A549 (cell line): ENCODE measurements around the gene SIRT2. TPM values are rescaled to one million over a fixed set of nuclear protein-coding genes. Genes with fewer than 3 reads are reported as not detected.
A peak's percentile ranks its signal among the peaks of the same experiment; 100 is the strongest.

ENCODE experiments used
- ATAC-seq, 2 experiments: fragments of 200-7000 bp in 1 of 2; fragments of >200 bp in 1 of 2; cut with Nextera tagmentation in 1 of 2; cut with Tn5 transposase in 1 of 2; 3 replicates each; pipeline versions ENCODE4 v1.8.0 to v1.9.1; 2018 to 2020; ENCODE audit warnings: mild to moderate bottlenecking in 1 of 2, moderate library complexity in 1 of 2
- CTCF ChIA-PET: fragments of 300-600 bp; sonication (Branson Sonifier 250); formaldehyde crosslinking; extraction: SDS; loops from one replicate; lab custom pipeline; 2021; ENCODE audit warnings: antibody characterized with exemption, inconsistent platforms; lab: Yijun Ruan, JAX
- POLR2A ChIA-PET: fragments of 350-600 bp; formaldehyde crosslinking; extraction: SDS; loops from one replicate; lab custom pipeline; 2021; ENCODE audit warnings: antibody characterized with exemption, inconsistent platforms; lab: Yijun Ruan, JAX
- DNase-seq, 2 experiments: peaks; one replicate each; pipeline versions ENCODE4 v3.0.0 to v3.0.0-alpha.2; 2011 to 2016; ENCODE audit warnings: low read depth in 1 of 2, low spot score in 1 of 2
- FAIRE-seq: peaks from 2 replicates; lab custom pipeline; 2011; peaks lifted over from hg19 to GRCh38; lab: Jason Lieb, UNC
- H3K27ac ChIP-seq, 2 experiments: fragments of >200 bp; sonication (Bioruptor Twin); formaldehyde crosslinking; 3 replicates each; pipeline ENCODE4 v1.5.1; 2016 to 2017
- H3K4me1 ChIP-seq: fragments of >200 bp; sonication (Bioruptor Twin); formaldehyde crosslinking; 3 replicates; pipeline ENCODE4 v1.6.1; 2016
- H3K4me2 ChIP-seq: fragments of >200 bp; sonication (Bioruptor Twin); formaldehyde crosslinking; 3 replicates; pipeline ENCODE4 v1.6.1; 2016
- H3K4me3 ChIP-seq: fragments of >200 bp; sonication (Bioruptor Twin); formaldehyde crosslinking; 3 replicates; pipeline ENCODE4 v1.5.1; 2016
- H3K9me3 ChIP-seq: fragments of >200 bp; sonication (Bioruptor Twin); formaldehyde crosslinking; 3 replicates; pipeline ENCODE4 v1.6.1; 2016
- CEBPB ChIP-seq, 2 experiments: fragments of >200 bp in 1 of 2; sonication (Bioruptor Twin) in 1 of 2; formaldehyde crosslinking in 1 of 2; IDR thresholded peaks; 2 replicates each; pipeline ENCODE4 v1.6.1; 2012 to 2016
- CHD4 ChIP-seq: fragments of 200-600 bp; sonication (generic); IDR thresholded peaks from 2 replicates; pipeline ENCODE4 v1.6.1; 2016; ENCODE audit warnings: antibody characterized with exemption, mild to moderate bottlenecking, borderline replicate concordance
- ESRRA ChIP-seq: fragments of 150-350 bp; IDR thresholded peaks from 2 replicates; pipeline ENCODE4 v1.6.1; 2014; ENCODE audit warnings: mild to moderate bottlenecking, low read length, borderline replicate concordance
- FOSB ChIP-seq: fragments of 250-450 bp; sonication (Bioruptor Pico); IDR thresholded peaks from 2 replicates; pipeline ENCODE4 v1.5.0; 2020; ENCODE audit warnings: mild to moderate bottlenecking, moderate library complexity
- HDAC2 ChIP-seq: fragments of 200-600 bp; sonication (generic); IDR thresholded peaks from 2 replicates; pipeline ENCODE4 v1.6.1; 2016
- JUNB ChIP-seq: fragments of >200 bp; sonication (Bioruptor Twin); formaldehyde crosslinking; IDR thresholded peaks from 2 replicates; pipeline ENCODE4 v1.6.1; 2016
- NPAS2 ChIP-seq: fragments of 250-450 bp; sonication (Bioruptor Pico); IDR thresholded peaks from 2 replicates; pipeline ENCODE4 v1.8.0; 2022; ENCODE audit warnings: mild to moderate bottlenecking, moderate library complexity, borderline replicate concordance
- PHF8 ChIP-seq: fragments of 200-600 bp; sonication (generic); IDR thresholded peaks from 2 replicates; pipeline ENCODE4 v1.6.1; 2016; ENCODE audit warnings: low read depth, mild to moderate bottlenecking, antibody characterized with exemption, moderate library complexity, borderline replicate concordance
- POLR2A ChIP-seq: IDR thresholded peaks from 2 replicates; pipeline ENCODE4 v1.6.1; 2012; ENCODE audit warnings: mild to moderate bottlenecking, low read length
- POLR2AphosphoS2 ChIP-seq: conservative IDR thresholded peaks from 2 replicates; pipeline ENCODE4 v1.6.1; 2012; ENCODE audit warnings: low read length, improper control_type of control experiment, inconsistent platforms
- RAD21 ChIP-seq, 2 experiments: fragments of >200 bp in 1 of 2; sonication (Bioruptor Twin) in 1 of 2; formaldehyde crosslinking in 1 of 2; IDR thresholded peaks in 1 of 2; conservative IDR thresholded peaks in 1 of 2; 2 replicates in 1 of 2; 3 replicates in 1 of 2; pipeline ENCODE4 v1.6.1; 2012 to 2018; ENCODE audit warnings: inconsistent platforms in 1 of 2
- RARB ChIP-seq: fragments of 250-450 bp; sonication (Bioruptor Pico); IDR thresholded peaks from 2 replicates; pipeline ENCODE4 v1.8.0; 2021; ENCODE audit warnings: mild to moderate bottlenecking, moderate library complexity
- ZC3H11A ChIP-seq: fragments of 450-650 bp; IDR thresholded peaks from 2 replicates; pipeline ENCODE4 v1.6.1; 2014; ENCODE audit warnings: antibody characterized with exemption, mild to moderate bottlenecking
- ZFP36 ChIP-seq: fragments of 450-650 bp; IDR thresholded peaks from 2 replicates; pipeline ENCODE4 v1.6.1; 2014; ENCODE audit warnings: borderline replicate concordance; ENCODE audit not compliant: partially characterized antibody
- ZSCAN20 ChIP-seq: fragments of 250-450 bp; sonication (Bioruptor Pico); IDR thresholded peaks from 2 replicates; pipeline ENCODE4 v1.8.0; 2022; ENCODE audit warnings: mild to moderate bottlenecking, moderate library complexity
- WGBS: methylation state at CpG from one replicate; pipeline ENCODE4 v1.1.6; 2017; ENCODE audit errors: missing lambda C conversion rate; 5-methylcytosine and 5-hydroxymethylcytosine counted together
- polyA plus RNA-seq, 4 experiments: library from polyadenylated mRNA; depleted of rRNA in 3 of 4; stranded (reverse); fragments of >200 nt; fragmentation: RNase III in 1 of 4; extraction: RNeasy Plus Mini Kit Qiagen cat#74134 plus additional on column Dnase treatment in 1 of 4; gene quantifications; 2 replicates in 3 of 4; 3 replicates in 1 of 4; pipeline ENCODE4 v1.2.3, GENCODE V29; 2011 to 2017
- TF ChIP-seq, protein P1 (sequence below): IDR thresholded peaks from 2 replicates; pipeline ENCODE4 v1.6.1; 2012; ENCODE audit warnings: low read depth, borderline replicate concordance
- TF ChIP-seq, protein P2 (sequence below): fragments of 450-650 bp; IDR thresholded peaks from 2 replicates; pipeline ENCODE4 v1.6.1; 2014; ENCODE audit warnings: antibody characterized with exemption
- TF ChIP-seq, protein P3 (sequence below): fragments of 250-450 bp; sonication (Bioruptor Pico); IDR thresholded peaks from 2 replicates; pipeline ENCODE4 v1.5.0; 2020; ENCODE audit warnings: low read depth, mild to moderate bottlenecking, moderate library complexity

SIRT2 gene
- polyA plus RNA-seq, 2 of the 4 experiments (the other 2 are of a cell fraction): 28.6 to 30.4 TPM

DNA sequence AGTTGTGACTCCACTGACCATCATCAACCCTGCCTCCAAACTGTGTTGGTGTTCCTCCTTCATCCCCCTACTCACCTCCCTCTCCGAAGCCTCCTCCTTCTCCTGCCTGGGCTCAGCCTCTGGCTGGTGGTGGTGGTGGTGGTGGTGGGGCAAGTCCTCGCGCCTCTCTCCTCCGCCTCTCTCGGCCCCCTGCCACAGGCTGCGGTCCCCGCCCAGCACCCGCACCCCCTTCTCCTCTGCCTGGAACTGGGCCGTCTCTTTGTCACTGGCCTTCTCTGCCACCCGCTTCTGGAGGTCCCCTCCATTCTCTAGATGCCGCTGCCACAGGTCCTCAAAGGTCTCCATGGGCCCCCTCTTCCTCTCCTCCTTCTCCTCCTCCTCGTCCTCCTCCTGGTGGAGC, 11.1 kb upstream of the SIRT2 start (continued):
- TF ChIP-seq NPAS2: no peak
- no peak for TF ChIP-seq JUNB
- TF ChIP-seq, protein P1, sequence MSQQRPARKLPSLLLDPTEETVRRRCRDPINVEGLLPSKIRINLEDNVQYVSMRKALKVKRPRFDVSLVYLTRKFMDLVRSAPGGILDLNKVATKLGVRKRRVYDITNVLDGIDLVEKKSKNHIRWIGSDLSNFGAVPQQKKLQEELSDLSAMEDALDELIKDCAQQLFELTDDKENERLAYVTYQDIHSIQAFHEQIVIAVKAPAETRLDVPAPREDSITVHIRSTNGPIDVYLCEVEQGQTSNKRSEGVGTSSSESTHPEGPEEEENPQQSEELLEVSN: no peak
- TF ChIP-seq, all 56 proteins: peak for 0

DNA sequence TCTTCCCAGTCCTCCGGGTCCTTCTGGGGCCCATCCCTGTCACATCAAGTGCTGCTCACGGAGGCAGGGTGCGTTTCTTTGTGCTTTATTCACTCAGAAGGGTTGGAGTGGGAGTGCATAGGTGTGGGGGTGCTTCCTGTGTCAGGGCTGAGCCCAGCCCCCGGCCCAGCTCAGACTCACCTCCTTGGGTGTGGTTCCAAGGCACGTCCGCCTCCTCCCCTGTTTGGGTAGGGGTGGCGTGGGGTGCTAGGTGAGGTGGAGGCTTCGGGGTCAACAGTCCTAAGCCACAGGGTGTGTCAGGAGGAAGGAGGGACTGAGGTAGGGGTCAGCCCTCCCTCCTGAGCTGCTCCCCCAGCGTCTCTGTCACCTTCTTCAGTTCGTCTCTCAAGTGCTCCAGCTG, 9.5 kb upstream of the SIRT2 start:
- peaks cover 10% of the 10 kb centered on the region for H3K9me3 ChIP-seq
- 94% methylated on average over 10 of the region's 10 CpGs for WGBS
- H3K27ac ChIP-seq: no peak overlapping the region
- peak; percentile 80 for TF ChIP-seq POLR2AphosphoS2
- TF ChIP-seq ESRRA: no peak
- TF ChIP-seq ZFP36: no peak
- POLR2A ChIA-PET: interaction anchor here (0.8 kb wide), 1 partner anchor 22 kb away, joined by 3 read pairs; the partner anchor contains the start of genes MRPS12 and SARS2
- CTCF ChIA-PET: interaction anchor here (0.6 to 6.3 kb wide), 6 partner anchors 9 to 434 kb away, joined by 3 to 59 read pairs (median 8); partner anchors contain the start of genes MRPS12, NFKBIB and SARS2
- peaks cover 10% of the 10 kb centered on the region for H3K4me1 ChIP-seq
- no peak overlapping the region for H3K4me3 ChIP-seq
- FAIRE-seq: no peak
- ATAC-seq: no peak
- DNase-seq: no peak
- H3K4me2 ChIP-seq: no peak overlapping the region

DNA sequence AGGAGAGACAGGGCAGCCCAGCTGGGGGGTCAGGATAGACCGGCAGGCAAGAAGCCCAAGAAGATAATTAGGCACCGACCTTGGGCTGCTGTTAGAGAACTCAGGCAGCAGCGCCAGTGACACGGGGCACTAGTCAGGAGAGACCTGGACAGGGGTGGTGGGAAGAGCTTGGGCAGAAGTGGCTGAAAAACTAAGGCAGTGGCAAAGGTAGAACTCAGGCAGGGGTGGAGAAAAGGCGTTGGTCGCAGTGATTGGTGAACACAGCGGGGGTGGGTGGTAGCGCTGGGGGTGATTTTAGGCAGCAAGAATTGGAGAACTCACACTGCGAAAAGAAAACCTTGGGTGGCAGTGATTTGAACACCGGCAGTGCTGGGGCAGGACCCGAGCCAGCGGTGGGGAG, 8.3 kb upstream of the SIRT2 start:
- TF ChIP-seq, protein P2, sequence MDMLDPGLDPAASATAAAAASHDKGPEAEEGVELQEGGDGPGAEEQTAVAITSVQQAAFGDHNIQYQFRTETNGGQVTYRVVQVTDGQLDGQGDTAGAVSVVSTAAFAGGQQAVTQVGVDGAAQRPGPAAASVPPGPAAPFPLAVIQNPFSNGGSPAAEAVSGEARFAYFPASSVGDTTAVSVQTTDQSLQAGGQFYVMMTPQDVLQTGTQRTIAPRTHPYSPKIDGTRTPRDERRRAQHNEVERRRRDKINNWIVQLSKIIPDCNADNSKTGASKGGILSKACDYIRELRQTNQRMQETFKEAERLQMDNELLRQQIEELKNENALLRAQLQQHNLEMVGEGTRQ: no peak
- POLR2A ChIA-PET: no interaction called here
- Histone ChIP-seq H3K4me1 (peaks cover 10% of the 10 kb centered on the region), H3K27ac (no peak overlapping the region), H3K9me3 (peaks cover 10% of the 10 kb centered on the region), H3K4me3 (no peak overlapping the region), H3K4me2 (no peak overlapping the region)
- 91% methylated on average over 12 of the region's 12 CpGs for WGBS
- ATAC-seq: no peak
- DNase-seq: no peak
- CTCF ChIA-PET: interaction anchor here (1.0 to 6.3 kb wide), 4 partner anchors 11 to 25 kb away, joined by 5 to 59 read pairs (median 20); partner anchors contain the start of genes MRPS12 and SARS2
- no peak for FAIRE-seq

DNA sequence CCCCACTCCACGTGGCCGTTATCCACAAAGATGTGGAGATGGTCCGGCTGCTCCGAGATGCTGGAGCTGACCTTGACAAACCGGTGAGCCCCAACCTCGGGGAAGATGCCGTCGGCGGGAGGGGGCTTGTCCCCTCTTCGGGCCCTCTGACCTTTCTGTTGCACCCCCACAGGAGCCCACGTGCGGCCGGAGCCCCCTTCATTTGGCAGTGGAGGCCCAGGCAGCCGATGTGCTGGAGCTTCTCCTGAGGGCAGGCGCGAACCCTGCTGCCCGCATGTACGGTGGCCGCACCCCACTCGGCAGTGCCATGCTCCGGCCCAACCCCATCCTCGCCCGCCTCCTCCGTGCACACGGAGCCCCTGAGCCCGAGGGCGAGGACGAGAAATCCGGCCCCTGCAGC, 7.8 kb upstream of the SIRT2 start:
- peaks cover 10% of the 10 kb centered on the region for H3K4me1 ChIP-seq
- TF ChIP-seq CHD4 (no peak), FOSB (CRISPR knock-in tag) (no peak)
- TF ChIP-seq, all 56 proteins: peak for 0
- ATAC-seq (no peak), DNase-seq (no peak), FAIRE-seq (no peak)
- Histone ChIP-seq H3K4me3 (no peak overlapping the region), H3K27ac (no peak overlapping the region), H3K4me2 (no peak overlapping the region), H3K9me3 (peaks cover 10% of the 10 kb centered on the region)
- WGBS: 93% methylated on average over 29 of the region's 29 CpGs
- CTCF ChIA-PET: interaction anchor here (1.0 to 6.3 kb wide), 5 partner anchors 11 to 30 kb away, joined by 3 to 59 read pairs (median 11); partner anchors contain the start of genes MRPS12 and SARS2
- POLR2A ChIA-PET: interaction anchor here (1.0 kb wide), 1 partner anchor 24 kb away, joined by 3 read pairs; the partner anchor contains the start of gene MRPS12

DNA sequence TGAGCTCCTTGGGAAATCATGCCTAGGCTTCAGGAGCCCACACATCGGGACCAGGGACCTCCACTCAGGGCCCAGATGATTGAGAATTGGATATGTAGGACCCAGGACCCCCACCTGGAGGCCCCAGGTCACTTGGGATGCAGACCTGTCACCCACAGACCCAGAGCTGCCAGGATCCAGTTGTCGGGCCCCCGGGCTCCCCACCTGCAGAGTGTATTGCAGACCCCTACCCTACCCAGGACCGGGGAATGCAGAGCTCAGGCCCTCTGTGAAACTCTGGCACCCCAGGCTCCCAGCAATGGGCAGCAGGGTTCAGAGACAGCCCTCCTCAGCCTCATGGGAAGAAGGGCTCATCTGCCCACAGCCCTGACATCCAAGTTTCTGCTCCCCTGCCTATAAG, 6.2 kb upstream of the SIRT2 start:
- TF ChIP-seq RARB: no peak
- no peak for TF ChIP-seq CEBPB (IDR thresholded peaks at IDR 0.05)
- no peak for TF ChIP-seq HDAC2
- no peak for TF ChIP-seq POLR2A
- no peak for TF ChIP-seq PHF8
- TF ChIP-seq NPAS2: no peak
- TF ChIP-seq RAD21 (conservative IDR thresholded peaks at IDR 0.05 in 1 of 2, IDR thresholded peaks at IDR 0.05 in 1 of 2): no peak
- TF ChIP-seq, protein P3, sequence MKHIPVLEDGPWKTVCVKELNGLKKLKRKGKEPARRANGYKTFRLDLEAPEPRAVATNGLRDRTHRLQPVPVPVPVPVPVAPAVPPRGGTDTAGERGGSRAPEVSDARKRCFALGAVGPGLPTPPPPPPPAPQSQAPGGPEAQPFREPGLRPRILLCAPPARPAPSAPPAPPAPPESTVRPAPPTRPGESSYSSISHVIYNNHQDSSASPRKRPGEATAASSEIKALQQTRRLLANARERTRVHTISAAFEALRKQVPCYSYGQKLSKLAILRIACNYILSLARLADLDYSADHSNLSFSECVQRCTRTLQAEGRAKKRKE (CRISPR knock-in tag): no peak
- no peak for TF ChIP-seq ZC3H11A
- no peak for TF ChIP-seq ZSCAN20
- H3K4me1 ChIP-seq: peaks cover 14% of the 10 kb centered on the region
- no peak for DNase-seq
- FAIRE-seq: no peak
- POLR2A ChIA-PET: interaction anchor here (0.6 to 1.1 kb wide), 2 partner anchors 25 to 305 kb away, joined by 5 read pairs; partner anchors contain the start of genes MRPS12 and SARS2
- H3K4me2 ChIP-seq: no peak overlapping the region
- ATAC-seq: no peak
- WGBS: 92% methylated on average over 4 of the region's 4 CpGs
- CTCF ChIA-PET: interaction anchor here (0.7 to 6.3 kb wide), 13 partner anchors 9 to 503 kb away, joined by 3 to 59 read pairs (median 5); partner anchors contain the start of genes FAM98C, MRPS12 and SARS2
- no peak overlapping the region for H3K27ac ChIP-seq
- H3K4me3 ChIP-seq: no peak overlapping the region
- peaks cover 15% of the 10 kb centered on the region for H3K9me3 ChIP-seq
